GM13976 (cell line): ENCODE measurements around the gene PTHLH.

Experiments
- DNase-seq: peaks from one replicate; pipeline ENCODE4 v3.0.0; 2012; ENCODE audit warnings: low spot score
- CTCF ChIP-seq: IDR thresholded peaks from 2 replicates; pipeline ENCODE4 v1.5.1; 2012; ENCODE audit warnings: borderline replicate concordance, mild to moderate bottlenecking; ENCODE audit not compliant: insufficient read depth; ENCODE audit errors: extremely low read depth, missing control alignments, control extremely low read depth
- in situ Hi-C: fragments of 300-500 bp; cut with MboI; formaldehyde crosslinking; loops from one replicate; pipeline ENCODE4 v1.12.0; 2022; ENCODE audit warnings: low sequenced_read_pairs, mixed read lengths, inconsistent platforms; ENCODE audit not compliant: unreplicated experiment

Gene PTHLH

DNA sequence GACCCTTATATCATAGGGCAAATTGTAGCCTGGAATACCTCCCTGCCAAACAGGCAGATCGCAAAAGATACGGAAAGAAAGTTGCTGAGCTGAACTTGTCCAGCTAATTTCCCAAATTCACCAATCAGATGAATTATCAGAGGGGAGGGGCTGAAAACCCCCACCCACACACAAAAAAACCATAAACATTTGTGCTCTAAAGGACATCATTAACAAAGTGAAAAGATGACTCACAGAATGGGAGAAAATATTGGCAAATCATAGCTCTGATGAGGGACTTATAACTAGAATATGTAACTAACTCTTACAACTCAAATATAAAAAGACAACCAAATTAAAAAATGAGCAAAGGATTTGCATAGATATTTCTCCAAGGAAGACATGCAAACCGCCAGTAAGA, 36.3 kb downstream of the PTHLH start:
- no peak for DNase-seq
- TF ChIP-seq CTCF, result no peak
- in situ Hi-C loops, result no loop called here

DNA sequence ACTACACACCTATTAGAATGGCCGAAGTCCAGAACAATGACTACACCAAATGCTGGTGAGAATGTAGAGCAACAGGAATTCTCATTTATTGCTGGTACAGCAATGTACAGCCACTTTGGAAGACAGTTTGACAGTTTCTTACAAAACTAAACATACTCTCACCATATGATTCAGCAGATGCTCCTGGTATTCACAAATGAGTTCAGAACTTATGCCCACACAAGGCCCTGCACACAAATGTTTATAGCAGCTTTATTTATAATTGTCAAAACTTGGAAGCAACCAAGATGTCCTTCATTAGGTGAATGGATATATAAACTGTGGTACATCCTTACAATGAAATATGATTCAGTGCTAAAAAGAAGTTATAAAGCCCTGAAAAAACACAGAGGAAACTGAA, 38.3 kb downstream of the PTHLH start:
- in situ Hi-C loops, result no loop called here
- no peak for DNase-seq
- TF ChIP-seq CTCF, result no peak

GRCh38 chr12:27931390-27931789, 41.1 kb downstream of the PTHLH start:
- DNase-seq, result no peak
- in situ Hi-C loops, result no loop called here
- no peak for TF ChIP-seq CTCF

GRCh38 chr12:27927347-27927746, 45.2 kb downstream of the PTHLH start:
- TF ChIP-seq CTCF, result no peak
- in situ Hi-C loops, result no loop called here
- DNase-seq, result no peak

- DNase-seq, result no peak
- no peak for TF ChIP-seq CTCF
- in situ Hi-C loops, result no loop called here
Measured at GRCh38 chr12:27924350-27925135, 48.0 kb downstream of the PTHLH start.

GRCh38 chr12:27922531-27923139, 49.9 kb downstream of the PTHLH start:
- no peak for TF ChIP-seq CTCF
- in situ Hi-C loops, result no loop called here
- no peak for DNase-seq

DNA sequence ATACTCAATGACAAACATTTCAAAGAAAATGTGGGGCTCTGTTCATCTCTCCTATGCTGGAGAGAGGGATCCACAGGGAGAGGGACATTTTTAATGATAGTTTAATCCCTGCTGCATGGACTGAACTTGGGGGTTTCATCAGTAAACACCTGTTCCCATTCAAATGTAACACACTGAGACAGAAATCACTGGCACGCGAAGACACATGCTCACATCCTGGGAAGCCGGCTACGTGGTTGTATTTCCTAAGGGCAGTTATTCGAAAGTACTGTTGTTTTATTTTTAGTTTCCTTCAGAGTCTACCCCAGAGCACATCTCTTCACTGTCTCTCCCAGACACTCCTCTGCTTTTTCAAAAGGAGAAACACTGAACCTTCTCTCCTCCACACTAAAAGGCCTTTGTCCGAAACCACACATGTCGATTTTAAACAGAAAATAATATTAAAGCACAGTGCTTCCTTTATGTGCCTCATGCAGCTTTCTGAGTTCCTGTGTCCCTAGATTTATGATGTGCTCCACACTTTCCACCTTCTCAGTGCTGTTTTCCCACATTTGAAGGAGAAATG, 52.8 kb downstream of the PTHLH start:
- TF ChIP-seq CTCF, result no peak
- in situ Hi-C loops, result no loop called here
- DNase-seq, result no peak
